ENCODE measurements around the gene GOSR2.

GOSR2 gene

DNA sequence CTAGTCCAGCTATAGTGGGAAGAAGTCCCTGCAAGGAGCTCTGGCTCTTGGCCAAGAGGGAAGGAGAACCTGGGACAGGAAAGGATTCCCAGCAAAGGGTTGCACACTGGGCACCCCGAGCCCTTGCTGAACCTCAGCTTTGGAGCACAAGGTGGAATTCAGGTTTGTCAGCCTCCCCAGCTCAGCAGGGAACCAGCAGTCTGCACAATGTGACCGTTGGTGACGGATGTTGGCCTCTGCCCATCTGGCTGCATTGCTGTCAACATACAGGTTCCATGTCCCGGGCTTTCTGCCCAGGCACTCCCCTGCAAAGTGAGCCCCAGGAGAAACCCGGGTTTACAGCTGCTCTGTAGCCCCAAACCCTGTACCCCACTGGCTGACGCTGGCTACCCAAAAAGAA lies 49.4 kb downstream of the GOSR2 start:
- Histone ChIP-seq H3K27ac (no peak overlapping the region), H3K27me3 (ENCODE audit: control insufficient read depth, insufficient read depth, low read length) (no peaks in the 10 kb centered on the region), H3K79me2 (no peaks in the 10 kb centered on the region), H3K4me2 (ENCODE audit: low read length) (no peak overlapping the region), H3K9ac (no peak overlapping the region), H3K9me3 (ENCODE audit: control insufficient read depth, low read length) (no peaks in the 10 kb centered on the region), H3K4me1 (no peaks in the 10 kb centered on the region), H3K36me3 (ENCODE audit: control insufficient read depth, insufficient read depth, low read length) (no peaks in the 10 kb centered on the region), H3K4me3 (ENCODE audit: low read depth, low read length) (no peak overlapping the region), H2AFZ (no peak overlapping the region)
- TF ChIP-seq, protein P1, sequence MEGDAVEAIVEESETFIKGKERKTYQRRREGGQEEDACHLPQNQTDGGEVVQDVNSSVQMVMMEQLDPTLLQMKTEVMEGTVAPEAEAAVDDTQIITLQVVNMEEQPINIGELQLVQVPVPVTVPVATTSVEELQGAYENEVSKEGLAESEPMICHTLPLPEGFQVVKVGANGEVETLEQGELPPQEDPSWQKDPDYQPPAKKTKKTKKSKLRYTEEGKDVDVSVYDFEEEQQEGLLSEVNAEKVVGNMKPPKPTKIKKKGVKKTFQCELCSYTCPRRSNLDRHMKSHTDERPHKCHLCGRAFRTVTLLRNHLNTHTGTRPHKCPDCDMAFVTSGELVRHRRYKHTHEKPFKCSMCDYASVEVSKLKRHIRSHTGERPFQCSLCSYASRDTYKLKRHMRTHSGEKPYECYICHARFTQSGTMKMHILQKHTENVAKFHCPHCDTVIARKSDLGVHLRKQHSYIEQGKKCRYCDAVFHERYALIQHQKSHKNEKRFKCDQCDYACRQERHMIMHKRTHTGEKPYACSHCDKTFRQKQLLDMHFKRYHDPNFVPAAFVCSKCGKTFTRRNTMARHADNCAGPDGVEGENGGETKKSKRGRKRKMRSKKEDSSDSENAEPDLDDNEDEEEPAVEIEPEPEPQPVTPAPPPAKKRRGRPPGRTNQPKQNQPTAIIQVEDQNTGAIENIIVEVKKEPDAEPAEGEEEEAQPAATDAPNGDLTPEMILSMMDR (IDR thresholded peaks at IDR 0.05), result no peak

DNA sequence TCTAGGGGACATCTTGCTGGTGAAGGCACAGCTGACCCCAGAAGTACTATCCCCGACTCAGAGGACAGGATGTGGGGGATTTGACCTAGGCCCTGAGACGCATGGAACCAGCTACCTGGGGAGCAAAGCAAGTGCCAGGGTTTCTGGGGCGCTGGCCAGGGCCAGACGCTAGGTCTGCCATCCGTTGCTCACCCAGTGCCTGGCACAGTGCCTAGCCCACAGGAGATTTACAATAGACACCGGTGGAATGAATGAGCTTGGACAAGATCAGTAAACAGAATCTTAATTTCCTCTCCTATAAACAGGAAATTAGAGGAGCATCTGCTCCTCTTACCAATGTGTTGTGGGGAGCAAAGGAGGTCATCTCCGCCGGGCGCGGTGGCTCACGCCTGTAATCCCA lies 51.1 kb downstream of the GOSR2 start:
- no peaks in the 10 kb centered on the region for H3K79me2 ChIP-seq
- H2AFZ ChIP-seq, result no peak overlapping the region
- no peaks in the 10 kb centered on the region for H3K4me1 ChIP-seq

DNA sequence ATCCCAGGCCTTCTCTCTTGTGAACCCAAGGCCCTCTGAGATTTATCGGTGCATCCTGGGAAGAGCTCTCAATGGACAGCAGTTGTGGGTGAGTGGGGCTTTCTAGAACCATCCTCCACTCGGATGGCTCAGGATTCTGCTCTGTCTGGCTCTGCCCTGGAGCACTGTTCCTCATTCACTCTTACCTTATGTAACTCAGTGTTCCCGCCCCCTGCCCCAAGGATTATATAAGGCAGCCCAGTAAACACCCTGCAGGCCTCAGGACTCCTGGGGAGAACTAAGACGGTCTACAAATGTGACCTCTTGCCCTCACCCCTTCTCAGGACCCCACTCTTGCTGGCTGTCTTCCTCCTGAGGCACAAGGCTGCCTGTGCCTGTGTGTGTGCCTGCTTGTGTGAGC lies 52.3 kb downstream of the GOSR2 start:
- Histone ChIP-seq H3K4me2 (ENCODE audit: low read length) (no peak overlapping the region), H3K27me3 (ENCODE audit: control insufficient read depth, insufficient read depth, low read length) (no peaks in the 10 kb centered on the region), H3K9ac (no peak overlapping the region), H3K4me1 (no peaks in the 10 kb centered on the region), H3K36me3 (ENCODE audit: control insufficient read depth, insufficient read depth, low read length) (no peaks in the 10 kb centered on the region), H3K79me2 (no peaks in the 10 kb centered on the region), H2AFZ (no peak overlapping the region), H3K4me3 (ENCODE audit: low read depth, low read length) (no peak overlapping the region), H3K27ac (no peak overlapping the region), H3K9me3 (ENCODE audit: control insufficient read depth, low read length) (no peaks in the 10 kb centered on the region)
- TF ChIP-seq, protein P1 (IDR thresholded peaks at IDR 0.05), result no peak

More for the DNA sequence above, 51.1 kb downstream of the GOSR2 start:
- Histone ChIP-seq H3K36me3 (ENCODE audit: control insufficient read depth, insufficient read depth, low read length) (no peaks in the 10 kb centered on the region), H3K9me3 (ENCODE audit: control insufficient read depth, low read length) (no peaks in the 10 kb centered on the region), H3K9ac (no peak overlapping the region), H3K4me2 (ENCODE audit: low read length) (no peak overlapping the region), H3K4me3 (ENCODE audit: low read depth, low read length) (no peak overlapping the region), H3K27ac (no peak overlapping the region), H3K27me3 (ENCODE audit: control insufficient read depth, insufficient read depth, low read length) (no peaks in the 10 kb centered on the region)
- TF ChIP-seq, protein P1 (IDR thresholded peaks at IDR 0.05), result no peak

DNA sequence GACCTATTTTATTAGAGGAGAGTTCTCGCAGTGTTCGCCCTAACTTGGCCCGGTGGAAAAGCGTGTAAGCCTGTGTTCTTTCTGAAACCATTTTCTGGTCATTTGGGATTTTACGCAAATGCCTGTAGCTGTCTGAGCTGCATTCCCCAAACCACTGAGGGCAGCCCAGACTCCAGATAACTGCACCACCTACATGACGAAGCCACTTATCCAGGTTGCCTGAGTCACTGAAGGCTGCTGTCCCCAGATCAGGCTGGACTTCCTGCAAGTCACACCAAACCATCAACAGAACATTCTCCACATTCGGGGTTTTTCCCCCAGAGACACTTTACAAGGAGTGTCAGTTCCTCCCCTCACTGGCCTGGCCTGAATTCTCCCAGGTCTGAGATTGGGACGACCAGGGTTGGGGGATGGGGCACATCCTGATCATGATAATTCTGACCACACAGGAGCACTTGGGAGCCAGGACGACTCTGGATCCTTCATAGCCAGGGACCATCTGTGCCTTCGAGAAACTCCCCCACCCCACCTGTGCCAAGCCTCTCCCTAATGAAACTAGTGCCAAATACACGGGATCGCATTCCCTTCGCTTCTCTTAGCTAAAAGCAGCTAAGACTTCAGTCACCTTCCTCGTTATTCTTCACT lies 53.8 kb downstream of the GOSR2 start:
- H3K79me2 ChIP-seq, result no peaks in the 10 kb centered on the region

More for the DNA sequence above, 53.8 kb downstream of the GOSR2 start:
- TF ChIP-seq, protein P1 (IDR thresholded peaks at IDR 0.05), result no peak
- H3K36me3 ChIP-seq (ENCODE audit: control insufficient read depth, insufficient read depth, low read length), result no peaks in the 10 kb centered on the region
- H3K9me3 ChIP-seq (ENCODE audit: control insufficient read depth, low read length), result no peaks in the 10 kb centered on the region
- no peak overlapping the region for H3K9ac ChIP-seq
- H3K4me1 ChIP-seq, result no peaks in the 10 kb centered on the region
- H3K27me3 ChIP-seq (ENCODE audit: control insufficient read depth, insufficient read depth, low read length), result no peaks in the 10 kb centered on the region
- no peak overlapping the region for H3K4me3 ChIP-seq (ENCODE audit: low read depth, low read length)
- H3K4me2 ChIP-seq (ENCODE audit: low read length), result no peak overlapping the region
- H2AFZ ChIP-seq, result no peak overlapping the region
- no peak overlapping the region for H3K27ac ChIP-seq
